AG10803 (cell line): ENCODE results near the gene TUBB2A.
"Not testable (repeated sequence)": the region's sequence is repeated elsewhere in the genome, so short reads cannot be mapped to it uniquely, and the experiment has no call there.

Experiments used
- DNase-seq: peaks from one replicate; pipeline ENCODE4 v3.0.0; 2010; ENCODE audit warnings: low read depth
- H3K4me3 ChIP-seq: 2 replicates; pipeline ENCODE4 v1.5.1; 2011; ENCODE audit warnings: mild to moderate bottlenecking, low read length, control low read depth
- TF ChIP-seq, protein P1 (sequence below): conservative IDR thresholded peaks from 2 replicates; pipeline ENCODE4 v1.5.1; 2011; ENCODE audit warnings: mild to moderate bottlenecking, low read length, control low read depth, inconsistent platforms

The TUBB2A gene

DNA sequence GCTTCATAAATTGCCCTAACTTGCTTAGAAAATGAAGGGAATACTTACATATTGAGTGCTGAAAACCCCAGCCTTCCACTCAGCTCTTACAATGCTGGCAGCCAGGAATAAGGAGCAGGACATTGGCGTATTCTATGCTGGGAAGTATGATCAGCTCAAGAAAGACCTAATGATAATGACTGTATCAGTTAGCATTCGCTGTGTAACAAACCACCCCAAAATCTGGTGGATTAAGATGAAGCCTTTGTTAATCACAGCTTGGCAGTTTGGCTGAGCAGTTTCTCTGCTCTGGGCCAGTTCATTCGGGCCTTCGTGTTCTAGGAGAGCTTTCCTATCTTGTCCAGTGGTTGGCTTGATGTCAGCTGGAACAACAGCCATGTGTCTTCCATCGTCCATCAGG lies 33.4 kb upstream of the TUBB2A start:
- H3K4me3 ChIP-seq = no peak overlapping the region
- DNase-seq = no peak
- TF ChIP-seq, protein P1, sequence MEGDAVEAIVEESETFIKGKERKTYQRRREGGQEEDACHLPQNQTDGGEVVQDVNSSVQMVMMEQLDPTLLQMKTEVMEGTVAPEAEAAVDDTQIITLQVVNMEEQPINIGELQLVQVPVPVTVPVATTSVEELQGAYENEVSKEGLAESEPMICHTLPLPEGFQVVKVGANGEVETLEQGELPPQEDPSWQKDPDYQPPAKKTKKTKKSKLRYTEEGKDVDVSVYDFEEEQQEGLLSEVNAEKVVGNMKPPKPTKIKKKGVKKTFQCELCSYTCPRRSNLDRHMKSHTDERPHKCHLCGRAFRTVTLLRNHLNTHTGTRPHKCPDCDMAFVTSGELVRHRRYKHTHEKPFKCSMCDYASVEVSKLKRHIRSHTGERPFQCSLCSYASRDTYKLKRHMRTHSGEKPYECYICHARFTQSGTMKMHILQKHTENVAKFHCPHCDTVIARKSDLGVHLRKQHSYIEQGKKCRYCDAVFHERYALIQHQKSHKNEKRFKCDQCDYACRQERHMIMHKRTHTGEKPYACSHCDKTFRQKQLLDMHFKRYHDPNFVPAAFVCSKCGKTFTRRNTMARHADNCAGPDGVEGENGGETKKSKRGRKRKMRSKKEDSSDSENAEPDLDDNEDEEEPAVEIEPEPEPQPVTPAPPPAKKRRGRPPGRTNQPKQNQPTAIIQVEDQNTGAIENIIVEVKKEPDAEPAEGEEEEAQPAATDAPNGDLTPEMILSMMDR = no peak

DNA sequence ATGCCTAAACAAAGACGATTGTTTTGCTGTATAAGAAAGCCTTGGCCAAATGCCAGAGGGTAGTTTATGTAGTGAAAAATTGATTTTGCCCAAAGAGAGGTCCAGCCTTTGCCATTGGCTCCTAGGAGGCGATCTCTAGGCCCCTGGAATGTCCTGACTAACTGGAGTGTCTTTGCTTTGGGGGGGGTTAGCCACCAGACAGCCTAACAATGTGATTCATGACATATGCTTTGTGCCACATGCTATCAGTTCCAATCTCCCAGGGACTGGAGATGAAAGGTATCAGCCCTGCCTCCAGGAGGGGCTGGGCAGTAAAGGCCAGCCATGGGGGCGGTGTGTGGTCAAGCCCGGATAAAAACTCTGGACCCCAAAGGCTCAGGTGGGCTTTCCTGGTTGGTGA lies 32.7 kb upstream of the TUBB2A start:
- DNase-seq = no peak
- TF ChIP-seq, protein P1 = no peak
- H3K4me3 ChIP-seq = no peak overlapping the region

DNA sequence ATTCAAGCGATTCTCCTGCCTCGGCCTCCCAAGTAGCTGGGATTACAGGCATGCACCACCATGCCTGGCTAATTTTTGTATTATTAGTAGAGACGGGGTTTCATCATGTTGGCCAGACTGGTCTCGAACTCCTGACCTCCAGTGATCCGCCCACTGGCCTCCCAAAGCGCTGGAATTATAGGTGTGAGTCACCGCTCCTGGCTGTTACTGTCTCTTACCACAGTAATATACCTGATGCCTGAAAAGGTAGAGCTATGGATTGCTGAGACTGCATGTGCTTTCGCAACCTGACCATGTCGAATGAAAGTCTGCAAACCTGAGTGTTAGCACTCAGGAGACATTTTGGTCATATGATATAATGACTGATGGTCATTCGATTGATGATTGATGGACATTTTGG lies 31.8 kb upstream of the TUBB2A start:
- not testable (repeated sequence) for DNase-seq

DNA sequence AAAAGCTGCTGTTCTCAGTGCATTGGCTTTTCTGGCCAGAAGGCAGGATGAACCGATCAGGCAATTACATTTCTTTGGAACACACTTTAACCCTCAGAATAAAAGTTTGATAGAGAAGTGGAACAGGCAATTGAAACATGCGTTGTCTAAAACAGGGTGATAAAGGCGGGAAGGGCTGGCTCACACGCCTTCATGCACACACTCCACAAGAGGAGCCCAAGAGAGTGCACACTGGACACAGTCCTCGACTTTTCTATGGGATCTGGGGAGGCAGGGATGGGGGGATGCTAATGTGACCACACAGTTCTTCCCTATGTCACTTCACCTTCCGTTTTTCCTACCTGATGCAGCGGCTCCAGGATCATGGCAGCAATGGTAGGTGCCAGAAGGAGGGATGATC lies 30.9 kb upstream of the TUBB2A start:
- no peak for DNase-seq
- no peak overlapping the region for H3K4me3 ChIP-seq
- TF ChIP-seq, protein P1 = no peak

More for the DNA sequence above, 31.8 kb upstream of the TUBB2A start:
- not testable (repeated sequence) for H3K4me3 ChIP-seq

DNA sequence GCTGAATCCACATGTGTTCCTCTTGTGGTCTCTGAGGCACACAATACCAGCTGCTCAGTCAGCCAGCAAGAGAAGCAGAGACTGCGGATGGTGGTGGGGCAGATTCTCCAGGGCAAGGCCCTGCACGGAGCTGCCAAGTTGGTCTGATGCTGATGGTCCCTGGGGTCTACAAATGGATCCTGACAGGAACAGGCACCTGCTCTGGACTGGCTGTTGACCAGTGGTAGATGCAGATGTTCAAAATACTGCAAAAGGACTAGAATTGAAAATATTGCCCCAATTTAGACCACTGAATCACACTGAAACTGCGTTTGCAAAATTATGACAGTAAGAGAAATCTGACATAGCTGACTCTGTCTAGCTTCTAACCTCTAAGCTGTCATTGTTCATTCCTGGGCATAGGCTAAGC lies 29.6 kb upstream of the TUBB2A start:
- no peak for DNase-seq
- TF ChIP-seq, protein P1 = no peak
- no peak overlapping the region for H3K4me3 ChIP-seq

DNA sequence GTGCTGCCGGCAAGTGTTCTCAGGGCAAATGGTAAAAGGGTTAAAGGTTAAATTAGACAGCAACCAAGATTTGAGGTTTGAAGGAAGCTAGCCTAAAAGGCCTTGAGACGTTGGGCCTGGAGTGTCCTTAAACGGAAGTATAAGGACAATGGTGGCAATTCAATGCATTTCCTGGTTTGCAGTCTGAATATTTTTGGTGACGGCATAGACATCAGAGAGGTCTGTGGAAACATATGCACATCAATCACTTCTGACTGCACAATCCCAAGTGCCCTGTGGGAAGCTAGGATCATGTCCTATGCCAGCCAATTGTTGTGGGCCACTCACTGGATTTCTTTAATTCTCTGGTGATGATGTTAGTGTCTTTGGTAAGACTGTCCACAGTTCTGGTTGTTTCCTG lies 25.7 kb upstream of the TUBB2A start:
- TF ChIP-seq, protein P1 = no peak
- no peak overlapping the region for H3K4me3 ChIP-seq
- no peak for DNase-seq

DNA sequence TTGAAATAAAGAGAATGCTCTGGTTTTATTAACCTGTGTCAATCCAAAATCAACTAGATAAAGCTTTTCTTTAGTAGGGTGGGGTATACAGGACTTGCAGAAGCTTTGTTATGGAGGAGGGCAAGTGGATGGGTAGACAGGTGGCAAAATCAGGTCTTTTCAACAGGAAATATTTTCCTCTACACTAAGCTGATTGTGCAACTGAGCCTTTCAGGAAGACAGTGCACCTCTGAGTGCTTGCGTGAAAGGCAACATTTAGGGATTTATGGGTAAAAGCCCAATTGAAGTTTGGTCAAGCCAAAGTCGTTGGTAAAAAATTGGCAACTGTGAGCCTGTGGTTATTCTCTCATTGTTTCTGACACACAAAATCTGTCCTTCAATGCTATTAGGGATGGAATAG lies 23.8 kb upstream of the TUBB2A start:
- no peak for DNase-seq
- H3K4me3 ChIP-seq = no peak overlapping the region
- TF ChIP-seq, protein P1 = no peak

DNA sequence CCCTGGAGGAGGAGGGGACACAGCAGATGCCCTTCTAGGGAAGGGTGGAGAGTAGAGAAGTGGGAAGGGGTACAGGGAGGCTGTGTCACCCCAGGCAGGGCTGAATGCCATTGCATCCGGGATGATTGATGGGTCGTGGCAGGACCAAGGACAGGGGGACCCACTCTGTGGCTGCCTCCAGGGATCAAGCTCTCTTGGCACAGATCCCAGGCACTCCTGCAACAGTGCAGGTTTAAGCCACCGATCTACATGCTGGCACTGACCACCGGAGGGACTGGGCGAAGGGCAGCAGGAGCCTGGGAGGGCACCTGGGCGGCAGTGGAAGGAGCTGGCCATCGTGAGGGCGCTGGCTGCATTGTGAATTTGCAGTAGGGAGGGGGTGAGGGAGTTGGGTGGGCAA lies 22.6 kb upstream of the TUBB2A start:
- DNase-seq = not testable (repeated sequence)
- peak overlapping the region; percentile 51 for H3K4me3 ChIP-seq

DNA sequence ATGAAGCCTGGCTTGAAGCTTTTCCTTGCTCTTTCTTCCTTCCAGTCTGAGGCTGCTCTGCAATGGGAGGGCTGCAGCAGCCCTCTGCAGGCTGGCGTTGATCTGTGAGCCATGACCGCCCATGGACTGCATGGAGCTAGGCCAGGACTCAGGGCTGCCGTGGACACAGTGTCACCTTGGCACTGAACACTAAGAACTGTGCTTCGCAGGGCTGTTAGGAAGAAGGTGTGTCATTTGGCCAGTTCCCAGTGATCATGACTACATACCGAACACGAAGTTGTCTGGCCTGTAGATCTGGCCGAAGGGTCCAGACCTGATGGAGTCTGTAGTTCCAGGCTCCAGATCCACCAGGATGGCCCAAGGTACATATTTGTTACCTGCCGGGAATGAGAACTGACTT lies 21.3 kb upstream of the TUBB2A start:
- not testable (repeated sequence) for H3K4me3 ChIP-seq, DNase-seq
